ENCODE measurements around the gene MPRIP.

- TF ChIP-seq CTCF (conservative IDR thresholded peaks at IDR 0.05; ENCODE audit: low read depth, low read length) = no peak
- no peak for TF ChIP-seq EZH2phosphoT487 (IDR thresholded peaks at IDR 0.05; ENCODE audit: borderline replicate concordance, low read length)
- no peak for TF ChIP-seq EZH2 (IDR thresholded peaks at IDR 0.05; ENCODE audit: low read length, unreplicated experiment)
Measured at GRCh38 chr17:17142556-17142955, 100.3 kb downstream of the MPRIP start.
